Panc1 (cell line): ENCODE data around the gene TBC1D22A. TPM values are rescaled to one million over a fixed set of nuclear protein-coding genes. Genes with fewer than 3 reads are reported as not detected.

Experiments used
- ATAC-seq: fragments of 200-7000 bp; cut with Tn5 transposase; 2 replicates; pipeline ENCODE4 v1.9.1; 2020; ENCODE audit warnings: mild to moderate bottlenecking, moderate library complexity
- BruUV-seq: library from RNA; stranded (reverse); fragments of 400-500 nt; replicated peaks from 2 replicates; lab custom pipeline; 2021; lab: Mats Ljungman, UMichigan
- CTCF ChIA-PET: fragments of 300-600 bp; sonication (Branson Sonifier 250); formaldehyde crosslinking; loops from one replicate; lab custom pipeline; 2022; ENCODE audit warnings: antibody characterized with exemption; lab: Charles Lee
- POLR2A ChIA-PET: fragments of 300-600 bp; sonication (Branson Sonifier 250); formaldehyde crosslinking; loops from one replicate; lab custom pipeline; 2022; ENCODE audit warnings: antibody characterized with exemption; lab: Charles Lee
- DNase-seq: peaks from one replicate; pipeline ENCODE4 v3.0.0-alpha.2; 2010; ENCODE audit warnings: low read depth, low spot score
- H3K27ac ChIP-seq: 2 replicates; pipeline ENCODE4 v1.5.1; 2011; ENCODE audit warnings: mild to moderate bottlenecking, low read length, inconsistent platforms
- H3K27me3 ChIP-seq: fragments of 200-500 bp; sonication (Bioruptor generic); 2 replicates; pipeline ENCODE4 v1.6.0; 2014; ENCODE audit warnings: low read length, inconsistent platforms; ENCODE audit not compliant: control insufficient read depth, insufficient read depth
- H3K36me3 ChIP-seq: fragments of 200-500 bp; sonication (Bioruptor generic); 2 replicates; pipeline ENCODE4 v1.5.1; 2014; ENCODE audit warnings: inconsistent platforms, mild to moderate bottlenecking, low read length, moderate library complexity; ENCODE audit not compliant: control insufficient read depth, insufficient read depth
- H3K4me1 ChIP-seq: 2 replicates; pipeline ENCODE4 v1.5.1; 2011; ENCODE audit warnings: inconsistent platforms, mild to moderate bottlenecking, low read length, moderate library complexity; ENCODE audit not compliant: control insufficient read depth, insufficient read depth
- H3K4me3 ChIP-seq, 2 experiments: 2 replicates each; pipeline ENCODE4 v1.5.1; 2011 to 2012; ENCODE audit warnings: low read depth in 2 of 2, low read length in 2 of 2, mild to moderate bottlenecking in 2 of 2, inconsistent platforms in 1 of 2, moderate library complexity in 1 of 2
- H3K9me3 ChIP-seq: fragments of 200-500 bp; sonication (Bioruptor generic); 2 replicates; pipeline ENCODE4 v1.5.1; 2014; ENCODE audit warnings: low read depth, mild to moderate bottlenecking, inconsistent platforms, low read length, moderate library complexity; ENCODE audit not compliant: control insufficient read depth, insufficient read depth
- CTCF ChIP-seq: fragments of 450-650 bp; IDR thresholded peaks from 2 replicates; pipeline ENCODE4 v1.5.1; 2017; ENCODE audit warnings: mild to moderate bottlenecking
- POLR2AphosphoS5 ChIP-seq: IDR thresholded peaks from 2 replicates; pipeline ENCODE4 v1.6.1; 2012; ENCODE audit warnings: mild to moderate bottlenecking, low read depth, low read length, moderate library complexity
- REST ChIP-seq, 2 experiments: IDR thresholded peaks; 2 replicates each; pipeline ENCODE4 v1.6.1; 2011 to 2012; ENCODE audit warnings: low read depth in 2 of 2, control low read depth in 1 of 2, low read length in 1 of 2, mild to moderate bottlenecking in 1 of 2, moderate library complexity in 1 of 2; ENCODE audit not compliant: insufficient read depth in 1 of 2
- SIN3A ChIP-seq: IDR thresholded peaks from 2 replicates; pipeline ENCODE4 v1.6.1; 2012; ENCODE audit warnings: low read depth, mild to moderate bottlenecking, low read length, moderate library complexity, borderline replicate concordance; ENCODE audit not compliant: insufficient read depth
- TCF7L2 ChIP-seq: IDR thresholded peaks from 2 replicates; pipeline ENCODE4 v1.6.1; 2011; ENCODE audit warnings: mild to moderate bottlenecking, low read depth, low read length, inconsistent platforms
- in situ Hi-C: cut with HindIII; loops from 2 replicates; pipeline ENCODE4 v1.10.0; 2016; ENCODE audit warnings: low sequenced_read_pairs, low pct_unique_long_range_greater_than_20kb
- intact Hi-C: fragments of 100-400 bp; cut with micrococcal nuclease; formaldehyde crosslinking; loops from one replicate; pipeline ENCODE4 v1.10.0; 2022; ENCODE audit not compliant: unreplicated experiment
- total RNA-seq: library from RNA; stranded (reverse); gene quantifications from one replicate; pipeline ENCODE4 v1.2.1, GENCODE V29; 2021; ENCODE audit not compliant: unreplicated experiment

Gene TBC1D22A
- total RNA-seq, 1 experiment from 2014 or later = 28.7 TPM

GRCh38 chr22:46723882-46724281, 38.6 kb upstream of the TBC1D22A start:
- intact Hi-C loops (no loop called here), in situ Hi-C loops (no loop called here)
- TF ChIP-seq CTCF (no peak), REST (IDR thresholded peaks at IDR 0.05; ENCODE audit: insufficient read depth in 1 of 2, low read depth in 2 of 2, low read length in 1 of 2) (no peak), TCF7L2 (no peak), SIN3A (no peak), POLR2AphosphoS5 (no peak)
- ATAC-seq (no peak), DNase-seq (no peak)
- Histone ChIP-seq H3K9me3 (no peaks in the 10 kb centered on the region), H3K27me3 (no peaks in the 10 kb centered on the region), H3K36me3 (no peaks in the 10 kb centered on the region), H3K4me3 (no peak overlapping the region), H3K27ac (no peak overlapping the region), H3K4me1 (no peaks in the 10 kb centered on the region)
- POLR2A ChIA-PET = no interaction called here
- no TSS peak for BruUV-seq
- CTCF ChIA-PET = no interaction called here

GRCh38 chr22:46725096-46725495, 37.4 kb upstream of the TBC1D22A start:
- in situ Hi-C loops = no loop called here
- TF ChIP-seq SIN3A (no peak), REST (IDR thresholded peaks at IDR 0.05; ENCODE audit: insufficient read depth in 1 of 2, low read depth in 2 of 2, low read length in 1 of 2) (no peak), TCF7L2 (no peak), POLR2AphosphoS5 (no peak), CTCF (no peak)
- ChIA-PET CTCF (no interaction called here), POLR2A (no interaction called here)
- DNase-seq (no peak), ATAC-seq (no peak)
- H3K27ac ChIP-seq = no peak overlapping the region
- H3K27me3 ChIP-seq = no peaks in the 10 kb centered on the region
- H3K4me3 ChIP-seq = no peak overlapping the region
- H3K4me1 ChIP-seq = no peaks in the 10 kb centered on the region
- no peaks in the 10 kb centered on the region for H3K36me3 ChIP-seq
- no TSS peak for BruUV-seq
- intact Hi-C loops = no loop called here
- no peaks in the 10 kb centered on the region for H3K9me3 ChIP-seq
